HEK293 (cell line): ENCODE results near the gene PXYLP1.

Experiments
- CTCF ChIA-PET: fragments of 350-600 bp; formaldehyde crosslinking; extraction: SDS; loops from one replicate; lab custom pipeline; 2021; ENCODE audit warnings: antibody characterized with exemption; lab: Yijun Ruan, JAX
- POLR2A ChIA-PET: fragments of 300-600 bp; formaldehyde crosslinking; extraction: SDS; loops from one replicate; lab custom pipeline; 2020; ENCODE audit warnings: antibody characterized with exemption, inconsistent platforms; lab: Yijun Ruan, JAX
- H3K27ac ChIP-seq: fragments of 200-500 bp; sonication (Bioruptor generic); 2 replicates; pipeline ENCODE4 v1.5.1; 2014; ENCODE audit warnings: low read depth, low read length, control low read depth, inconsistent platforms; ENCODE audit errors: extremely low read depth
- H3K36me3 ChIP-seq, 2 experiments: fragments of 200-500 bp in 1 of 2; sonication (Bioruptor generic) in 1 of 2; 1 replicate in 1 of 2; 2 replicates in 1 of 2; pipeline ENCODE4 v1.5.1; 2014 to 2017; ENCODE audit warnings: inconsistent platforms in 2 of 2, low read length in 2 of 2; ENCODE audit not compliant: control insufficient read depth in 2 of 2, insufficient read depth in 1 of 2
- H3K4me1 ChIP-seq: fragments of 200-500 bp; sonication (Bioruptor generic); 2 replicates; pipeline ENCODE4 v1.5.1; 2014; ENCODE audit warnings: mild to moderate bottlenecking, low read length, inconsistent platforms; ENCODE audit not compliant: control insufficient read depth, insufficient read depth
- H3K4me3 ChIP-seq: 2 replicates; pipeline ENCODE4 v1.5.1; 2011; ENCODE audit warnings: low read depth, mild to moderate bottlenecking, control low read depth, low read length, moderate library complexity
- H3K9me3 ChIP-seq: fragments of 200-500 bp; sonication (Bioruptor generic); 2 replicates; pipeline ENCODE4 v1.5.1; 2014; ENCODE audit warnings: low read depth, low read length, inconsistent platforms; ENCODE audit not compliant: control insufficient read depth, insufficient read depth
- CTCF ChIP-seq: fragments of 450-650 bp; formaldehyde crosslinking; IDR thresholded peaks from 2 replicates; pipeline ENCODE4 v1.5.1; 2016; ENCODE audit warnings: missing biosample characterization, missing genetic modification characterization
- IKZF3 ChIP-seq: fragments of 450-650 bp; IDR thresholded peaks from 2 replicates; pipeline ENCODE4 v1.5.0; 2018; ENCODE audit warnings: missing biosample characterization, mild to moderate bottlenecking, missing genetic modification characterization, moderate library complexity
- KLF10 ChIP-seq: fragments of 450-650 bp; IDR thresholded peaks from 2 replicates; pipeline ENCODE4 v1.5.1; 2018; ENCODE audit warnings: missing biosample characterization, mild to moderate bottlenecking, missing genetic modification characterization
- KLF16 ChIP-seq: fragments of 450-650 bp; formaldehyde crosslinking; IDR thresholded peaks from 2 replicates; pipeline ENCODE4 v1.5.1; 2017; ENCODE audit warnings: missing biosample characterization, missing genetic modification characterization
- PRDM2 ChIP-seq: fragments of 450-650 bp; formaldehyde crosslinking; IDR thresholded peaks from 2 replicates; pipeline ENCODE4 v1.5.1; 2016; ENCODE audit warnings: missing biosample characterization, missing genetic modification characterization, borderline replicate concordance
- TSHZ1 ChIP-seq: fragments of 450-650 bp; formaldehyde crosslinking; IDR thresholded peaks from 2 replicates; pipeline ENCODE4 v1.5.1; 2016; ENCODE audit warnings: missing biosample characterization, missing genetic modification characterization, borderline replicate concordance
- ZBTB21 ChIP-seq: fragments of 450-650 bp; formaldehyde crosslinking; IDR thresholded peaks from 2 replicates; pipeline ENCODE4 v1.5.1; 2017; ENCODE audit warnings: missing biosample characterization, missing genetic modification characterization
- ZBTB26 ChIP-seq: fragments of 450-650 bp; formaldehyde crosslinking; optimal IDR thresholded peaks from 2 replicates; pipeline ENCODE3; 2016; ENCODE audit warnings: missing biosample characterization, mild to moderate bottlenecking, missing genetic modification characterization
- ZBTB49 ChIP-seq: fragments of 450-650 bp; formaldehyde crosslinking; IDR thresholded peaks from 2 replicates; pipeline ENCODE4 v1.5.1; 2016; ENCODE audit warnings: missing biosample characterization, missing genetic modification characterization, low read depth
- ZFP3 ChIP-seq: fragments of 450-650 bp; formaldehyde crosslinking; IDR thresholded peaks from 2 replicates; pipeline ENCODE4 v1.5.1; 2016; ENCODE audit warnings: low read depth, missing biosample characterization, missing genetic modification characterization
- ZNF169 ChIP-seq: fragments of 450-650 bp; formaldehyde crosslinking; IDR thresholded peaks from 2 replicates; pipeline ENCODE4 v1.5.1; 2016; ENCODE audit warnings: missing biosample characterization, missing genetic modification characterization
- ZNF2 ChIP-seq: fragments of 450-650 bp; formaldehyde crosslinking; IDR thresholded peaks from 2 replicates; pipeline ENCODE4 v1.5.1; 2016; ENCODE audit warnings: missing biosample characterization, missing genetic modification characterization
- ZNF366 ChIP-seq: fragments of 450-650 bp; formaldehyde crosslinking; conservative IDR thresholded peaks from 2 replicates; pipeline ENCODE4 v1.5.1; 2016; ENCODE audit warnings: missing biosample characterization, missing genetic modification characterization
- ZNF621 ChIP-seq: fragments of 450-650 bp; formaldehyde crosslinking; IDR thresholded peaks from 2 replicates; pipeline ENCODE4 v1.5.1; 2017; ENCODE audit warnings: missing biosample characterization, missing genetic modification characterization
- ZNF626 ChIP-seq: fragments of 450-650 bp; sonication (Bioruptor Pico); formaldehyde crosslinking; IDR thresholded peaks from 2 replicates; pipeline ENCODE4 v1.5.1; 2018; ENCODE audit warnings: missing biosample characterization, missing genetic modification characterization, inconsistent platforms
- ZNF654 ChIP-seq: fragments of 450-650 bp; formaldehyde crosslinking; IDR thresholded peaks from 2 replicates; pipeline ENCODE4 v1.5.1; 2016; ENCODE audit warnings: low read depth, missing biosample characterization, missing genetic modification characterization

PXYLP1 gene

GRCh38 chr3:141307351-141308059 lies 75.9 kb downstream of the PXYLP1 start:
- Histone ChIP-seq H3K4me1 (no peaks in the 10 kb centered on the region), H3K36me3 (no peaks in the 10 kb centered on the region), H3K9me3 (no peaks in the 10 kb centered on the region), H3K4me3 (no peak overlapping the region), H3K27ac (no peak overlapping the region)
- POLR2A ChIA-PET, result no interaction called here
- no peak for TF ChIP-seq ZFP3 (tag by site-specific recombination)
- TF ChIP-seq PRDM2 (tag by site-specific recombination), result no peak
- no peak for TF ChIP-seq ZBTB26
- no peak for TF ChIP-seq ZNF626 (tag by site-specific recombination)
- TF ChIP-seq KLF10 (tag by site-specific recombination), result no peak
- TF ChIP-seq ZNF366 (tag by site-specific recombination), result no peak
- no peak for TF ChIP-seq KLF16 (tag by site-specific recombination)
- CTCF ChIA-PET, result interaction anchor here (0.6 to 2.1 kb wide), 6 partner anchors 129 to 686 kb away, joined by 3 to 10 read pairs (median 4); no protein-coding TSS in a partner anchor

- no peak overlapping the region for H3K27ac ChIP-seq
- ChIA-PET POLR2A (no interaction called here), CTCF (interaction anchor here (0.6 to 2.1 kb wide), 3 partner anchors 17 to 687 kb away, joined by 3 to 10 read pairs (median 3); no protein-coding TSS in a partner anchor)
- H3K9me3 ChIP-seq, result no peaks in the 10 kb centered on the region
- no peak overlapping the region for H3K4me3 ChIP-seq
- no peak for TF ChIP-seq TSHZ1
- TF ChIP-seq IKZF3 (tag by site-specific recombination), result 0 out of 2 replicates have a peak, but pooled peaks have one; percentile 16
- peak; percentile 20; the same call in 1 of the 2 replicates for TF ChIP-seq ZNF654
- TF ChIP-seq CTCF (tag by site-specific recombination), result 0 out of 2 replicates have a peak, but pooled peaks have one; percentile 30
- no peak for TF ChIP-seq ZNF621 (tag by site-specific recombination)
- peak; percentile 87 for TF ChIP-seq ZNF2 (tag by site-specific recombination)
- no peak for TF ChIP-seq ZBTB49 (tag by site-specific recombination)
- TF ChIP-seq ZBTB21 (tag by site-specific recombination), result no peak
- no peak for TF ChIP-seq ZNF169 (tag by site-specific recombination)
- H3K36me3 ChIP-seq, result no peaks in the 10 kb centered on the region
- no peaks in the 10 kb centered on the region for H3K4me1 ChIP-seq
Measured at GRCh38 chr3:141308588-141309218, 77.1 kb downstream of the PXYLP1 start.
